ENCODE measurements around the gene DRD3.

Gene DRD3
- total RNA-seq, result 0 to 0.09 (median 0) reads per million in 3 donors

GRCh38 chr3:114178770-114179368, at the start of gene DRD3:
Gene DRD3 (minus strand): TSS chr3:114179052. CDS start chr3:114171992, 7,060 bp downstream.
- no peaks in the 10 kb centered on the region for H3K4me1 ChIP-seq (ENCODE audit: control insufficient read depth, insufficient read depth, low read length, poor library complexity, severe bottlenecking)
- H3K9me3 ChIP-seq (ENCODE audit: control insufficient read depth, low read length), result no peaks in the 10 kb centered on the region
- H3K27me3 ChIP-seq (replicated peaks; ENCODE audit: control insufficient read depth, insufficient read depth, low read length, poor library complexity, severe bottlenecking), result no peaks in the 10 kb centered on the region
- no peak within 1 kb of the TSS for H3K4me3 ChIP-seq (ENCODE audit: insufficient read depth, low read depth, low read length, poor library complexity, severe bottlenecking)
- no peaks in the 10 kb centered on the region for H3K36me3 ChIP-seq (ENCODE audit: control insufficient read depth, insufficient read depth, low read length)
- no peak for DNase-seq
- no peak within 1 kb of the TSS for H3K27ac ChIP-seq (ENCODE audit: insufficient read depth, low read length, poor library complexity, severe bottlenecking)

DNA sequence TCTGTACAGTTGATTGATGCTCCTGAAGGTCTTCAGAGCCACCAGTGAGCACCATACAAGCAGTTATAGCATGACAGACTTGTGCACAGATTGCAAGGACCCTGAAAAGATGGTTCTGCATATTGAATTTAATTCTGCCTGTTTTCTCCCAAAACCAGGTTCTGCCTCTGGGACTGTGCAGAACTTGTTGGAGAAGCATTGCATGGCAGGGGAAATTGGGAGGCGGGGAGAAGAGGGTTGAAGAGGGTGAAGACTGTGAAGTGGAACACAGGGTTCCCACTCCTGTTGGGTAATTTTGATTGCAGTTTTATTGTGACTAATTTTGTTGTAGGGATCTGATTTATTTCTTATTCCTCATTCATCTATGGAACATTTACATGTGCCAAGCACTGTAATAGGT, 48.2 kb upstream of the DRD3 start:
- DNase-seq, result no peak
- peaks cover 53% of the 10 kb centered on the region for H3K4me1 ChIP-seq (ENCODE audit: control insufficient read depth, insufficient read depth, low read length, poor library complexity, severe bottlenecking)
- H3K27ac ChIP-seq (ENCODE audit: insufficient read depth, low read length, poor library complexity, severe bottlenecking), result no peak overlapping the region
- H3K36me3 ChIP-seq (ENCODE audit: control insufficient read depth, insufficient read depth, low read length), result no peaks in the 10 kb centered on the region
- H3K4me3 ChIP-seq (ENCODE audit: insufficient read depth, low read depth, low read length, poor library complexity, severe bottlenecking), result no peak overlapping the region
- H3K27me3 ChIP-seq (replicated peaks; ENCODE audit: control insufficient read depth, insufficient read depth, low read length, poor library complexity, severe bottlenecking), result no peaks in the 10 kb centered on the region
- H3K9me3 ChIP-seq (ENCODE audit: control insufficient read depth, low read length), result peaks cover 10% of the 10 kb centered on the region

GRCh38 chr3:114226313-114226712, 47.5 kb upstream of the DRD3 start:
- no peak for DNase-seq
- peaks cover 52% of the 10 kb centered on the region for H3K4me1 ChIP-seq (ENCODE audit: control insufficient read depth, insufficient read depth, low read length, poor library complexity, severe bottlenecking)
- H3K36me3 ChIP-seq (ENCODE audit: control insufficient read depth, insufficient read depth, low read length), result no peaks in the 10 kb centered on the region
- no peak overlapping the region for H3K4me3 ChIP-seq (ENCODE audit: insufficient read depth, low read depth, low read length, poor library complexity, severe bottlenecking)
- H3K27me3 ChIP-seq (replicated peaks; ENCODE audit: control insufficient read depth, insufficient read depth, low read length, poor library complexity, severe bottlenecking), result no peaks in the 10 kb centered on the region
- H3K9me3 ChIP-seq (ENCODE audit: control insufficient read depth, low read length), result peaks cover 10% of the 10 kb centered on the region
- peak overlapping the region; percentile 9 for H3K27ac ChIP-seq (ENCODE audit: insufficient read depth, low read length, poor library complexity, severe bottlenecking)

GRCh38 chr3:114223143-114223542, 44.3 kb upstream of the DRD3 start:
- no peak for DNase-seq
- no peak overlapping the region for H3K4me3 ChIP-seq (ENCODE audit: insufficient read depth, low read depth, low read length, poor library complexity, severe bottlenecking)
- H3K9me3 ChIP-seq (ENCODE audit: control insufficient read depth, low read length), result peaks cover 10% of the 10 kb centered on the region
- H3K27me3 ChIP-seq (replicated peaks; ENCODE audit: control insufficient read depth, insufficient read depth, low read length, poor library complexity, severe bottlenecking), result no peaks in the 10 kb centered on the region
- H3K36me3 ChIP-seq (ENCODE audit: control insufficient read depth, insufficient read depth, low read length), result no peaks in the 10 kb centered on the region
- peaks cover 46% of the 10 kb centered on the region for H3K4me1 ChIP-seq (ENCODE audit: control insufficient read depth, insufficient read depth, low read length, poor library complexity, severe bottlenecking)
- peak overlapping the region; percentile 48 for H3K27ac ChIP-seq (ENCODE audit: insufficient read depth, low read length, poor library complexity, severe bottlenecking)

DNA sequence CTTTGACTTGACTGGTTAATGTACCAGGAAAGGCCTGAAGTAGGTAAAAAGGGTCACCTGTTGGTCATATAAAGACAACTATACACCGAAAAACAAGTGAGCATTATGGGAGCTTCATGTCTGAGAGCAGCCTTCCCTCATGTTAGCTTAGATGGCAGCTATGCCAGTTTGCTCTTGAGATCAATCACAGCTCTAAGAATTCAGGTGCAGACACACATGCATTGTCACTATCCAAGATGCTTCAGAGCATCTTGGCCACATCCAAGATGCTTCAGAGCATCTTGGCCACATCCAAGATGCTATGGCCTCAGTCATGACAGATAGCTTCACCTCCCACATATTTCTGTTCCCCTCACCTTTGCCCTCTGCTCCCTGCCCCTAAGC, 43.0 kb upstream of the DRD3 start:
- Histone ChIP-seq H3K27me3 (replicated peaks; ENCODE audit: control insufficient read depth, insufficient read depth, low read length, poor library complexity, severe bottlenecking) (no peaks in the 10 kb centered on the region), H3K36me3 (ENCODE audit: control insufficient read depth, insufficient read depth, low read length) (no peaks in the 10 kb centered on the region), H3K4me3 (ENCODE audit: insufficient read depth, low read depth, low read length, poor library complexity, severe bottlenecking) (no peak overlapping the region), H3K27ac (ENCODE audit: insufficient read depth, low read length, poor library complexity, severe bottlenecking) (peak overlapping the region; percentile 48), H3K9me3 (ENCODE audit: control insufficient read depth, low read length) (peaks cover 10% of the 10 kb centered on the region), H3K4me1 (ENCODE audit: control insufficient read depth, insufficient read depth, low read length, poor library complexity, severe bottlenecking) (peaks cover 54% of the 10 kb centered on the region)
- no peak for DNase-seq

DNA sequence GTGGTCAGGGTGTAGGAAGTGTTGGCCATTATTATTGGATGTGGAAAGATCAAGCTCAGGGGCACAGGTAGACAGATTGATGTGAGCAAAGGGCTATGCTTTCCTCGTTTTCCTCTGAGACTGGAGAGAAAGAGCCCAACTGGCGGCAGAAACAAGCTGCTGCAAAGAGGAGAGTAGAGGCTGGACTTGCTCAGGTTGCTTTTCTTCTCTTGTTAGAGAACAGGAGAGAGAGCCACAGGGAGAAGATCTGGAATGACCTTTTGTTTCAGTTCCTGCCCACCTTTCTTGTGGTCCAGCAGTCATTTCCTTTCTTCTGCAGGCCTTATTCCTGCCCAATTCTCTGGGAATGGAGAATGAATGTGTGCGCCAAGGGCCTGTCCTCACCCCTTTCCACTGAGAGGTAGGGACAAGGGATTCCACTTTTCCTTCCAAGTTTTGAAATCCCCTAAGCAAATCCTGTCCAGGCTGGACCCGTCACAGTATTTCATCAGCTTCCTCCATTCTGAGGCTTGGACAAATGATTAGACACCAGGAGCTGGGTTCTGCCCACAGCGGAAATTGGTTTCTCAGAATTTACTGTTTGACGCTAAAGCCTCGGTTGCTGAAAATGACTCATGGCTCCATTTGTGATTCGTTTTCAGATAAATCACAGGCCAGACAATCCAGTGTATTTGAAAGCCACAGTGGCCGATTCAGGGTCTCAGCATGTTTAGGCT, 42.5 kb upstream of the DRD3 start:
- H3K36me3 ChIP-seq (ENCODE audit: control insufficient read depth, insufficient read depth, low read length), result no peaks in the 10 kb centered on the region
- H3K4me3 ChIP-seq (ENCODE audit: insufficient read depth, low read depth, low read length, poor library complexity, severe bottlenecking), result no peak overlapping the region
- peak overlapping the region; percentile 48 for H3K27ac ChIP-seq (ENCODE audit: insufficient read depth, low read length, poor library complexity, severe bottlenecking)
- H3K4me1 ChIP-seq (ENCODE audit: control insufficient read depth, insufficient read depth, low read length, poor library complexity, severe bottlenecking), result peaks cover 56% of the 10 kb centered on the region
- no peaks in the 10 kb centered on the region for H3K27me3 ChIP-seq (replicated peaks; ENCODE audit: control insufficient read depth, insufficient read depth, low read length, poor library complexity, severe bottlenecking)
- peaks cover 10% of the 10 kb centered on the region for H3K9me3 ChIP-seq (ENCODE audit: control insufficient read depth, low read length)
- peak; percentile 35 to 50 (median 39) for DNase-seq

- H3K4me1 ChIP-seq (ENCODE audit: control insufficient read depth, insufficient read depth, low read length, poor library complexity, severe bottlenecking), result peaks cover 60% of the 10 kb centered on the region
These were observed 40.9 kb upstream of the DRD3 start for GRCh38 chr3:114219741-114220140.

GRCh38 chr3:114218578-114219185, 39.8 kb upstream of the DRD3 start:
- no peaks in the 10 kb centered on the region for H3K9me3 ChIP-seq (ENCODE audit: control insufficient read depth, low read length)
- no peak for DNase-seq
- H3K27me3 ChIP-seq (replicated peaks; ENCODE audit: control insufficient read depth, insufficient read depth, low read length, poor library complexity, severe bottlenecking), result no peaks in the 10 kb centered on the region
- no peak overlapping the region for H3K4me3 ChIP-seq (ENCODE audit: insufficient read depth, low read depth, low read length, poor library complexity, severe bottlenecking)
- no peaks in the 10 kb centered on the region for H3K36me3 ChIP-seq (ENCODE audit: control insufficient read depth, insufficient read depth, low read length)
- peaks cover 57% of the 10 kb centered on the region for H3K4me1 ChIP-seq (ENCODE audit: control insufficient read depth, insufficient read depth, low read length, poor library complexity, severe bottlenecking)
- H3K27ac ChIP-seq (ENCODE audit: insufficient read depth, low read length, poor library complexity, severe bottlenecking), result no peak overlapping the region

More at GRCh38 chr3:114219741-114220140, 40.9 kb upstream of the DRD3 start:
- H3K4me3 ChIP-seq (ENCODE audit: insufficient read depth, low read depth, low read length, poor library complexity, severe bottlenecking), result no peak overlapping the region
- no peaks in the 10 kb centered on the region for H3K36me3 ChIP-seq (ENCODE audit: control insufficient read depth, insufficient read depth, low read length)
- H3K27ac ChIP-seq (ENCODE audit: insufficient read depth, low read length, poor library complexity, severe bottlenecking), result no peak overlapping the region
- no peaks in the 10 kb centered on the region for H3K27me3 ChIP-seq (replicated peaks; ENCODE audit: control insufficient read depth, insufficient read depth, low read length, poor library complexity, severe bottlenecking)
- DNase-seq, result no peak
- peaks cover 4% of the 10 kb centered on the region for H3K9me3 ChIP-seq (ENCODE audit: control insufficient read depth, low read length)

DNA sequence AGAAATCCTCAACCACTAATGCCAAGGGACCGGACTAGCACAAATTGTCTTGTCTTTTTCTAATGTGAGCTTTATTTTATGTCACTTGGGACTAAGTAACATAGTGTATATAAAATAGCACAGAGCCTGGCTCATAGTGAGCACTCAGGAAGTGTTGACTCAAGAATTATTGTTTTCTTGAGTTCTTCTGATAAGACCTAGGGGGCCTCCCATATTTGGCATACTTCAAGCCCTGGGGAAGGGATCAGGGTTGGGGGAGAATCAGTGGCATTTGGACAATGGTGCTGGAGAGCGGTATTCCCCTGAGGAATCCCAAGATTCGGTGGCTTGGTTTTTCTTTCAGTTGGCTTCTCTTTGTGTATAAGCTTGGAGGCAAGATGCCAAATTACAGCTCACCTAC, 39.2 kb upstream of the DRD3 start:
- peaks cover 56% of the 10 kb centered on the region for H3K4me1 ChIP-seq (ENCODE audit: control insufficient read depth, insufficient read depth, low read length, poor library complexity, severe bottlenecking)
- no peak for DNase-seq
- no peaks in the 10 kb centered on the region for H3K36me3 ChIP-seq (ENCODE audit: control insufficient read depth, insufficient read depth, low read length)
- H3K4me3 ChIP-seq (ENCODE audit: insufficient read depth, low read depth, low read length, poor library complexity, severe bottlenecking), result no peak overlapping the region
- no peaks in the 10 kb centered on the region for H3K27me3 ChIP-seq (replicated peaks; ENCODE audit: control insufficient read depth, insufficient read depth, low read length, poor library complexity, severe bottlenecking)
- no peaks in the 10 kb centered on the region for H3K9me3 ChIP-seq (ENCODE audit: control insufficient read depth, low read length)
- H3K27ac ChIP-seq (ENCODE audit: insufficient read depth, low read length, poor library complexity, severe bottlenecking), result no peak overlapping the region

GRCh38 chr3:114217266-114217665, 38.4 kb upstream of the DRD3 start:
- peaks cover 55% of the 10 kb centered on the region for H3K4me1 ChIP-seq (ENCODE audit: control insufficient read depth, insufficient read depth, low read length, poor library complexity, severe bottlenecking)
- H3K36me3 ChIP-seq (ENCODE audit: control insufficient read depth, insufficient read depth, low read length), result no peaks in the 10 kb centered on the region
- no peak overlapping the region for H3K27ac ChIP-seq (ENCODE audit: insufficient read depth, low read length, poor library complexity, severe bottlenecking)
- DNase-seq, result no peak
- H3K4me3 ChIP-seq (ENCODE audit: insufficient read depth, low read depth, low read length, poor library complexity, severe bottlenecking), result no peak overlapping the region
- no peaks in the 10 kb centered on the region for H3K9me3 ChIP-seq (ENCODE audit: control insufficient read depth, low read length)
- H3K27me3 ChIP-seq (replicated peaks; ENCODE audit: control insufficient read depth, insufficient read depth, low read length, poor library complexity, severe bottlenecking), result no peaks in the 10 kb centered on the region
